ENCODE data around the gene ZBTB5. TPM values are rescaled to one million over a fixed set of nuclear protein-coding genes. Genes with fewer than 3 reads are reported as not detected.

ZBTB5 gene
- total and polyA plus RNA-seq, 2 of the 8 experiments (the other 6 are each of a cell fraction or from before 2014, with no cell fraction given) = 13.3 to 14.5 TPM

- FAIRE-seq = no peak
- H3K9me3 ChIP-seq (ENCODE audit: insufficient read depth in 2 of 2, low read depth in 1 of 2, low read length in 1 of 2) = no peaks in the 10 kb centered on the region
- no peak overlapping the region for H2AFZ ChIP-seq (ENCODE audit: low read length)
- H3K56ac ChIP-seq (replicated peaks; ENCODE audit: insufficient read length, low read depth, low read length) = no peak overlapping the region
- H2BK15ac ChIP-seq (ENCODE audit: low read length) = no peak overlapping the region; the same call in 1 of the 2 replicates
- no peak overlapping the region for H4K8ac ChIP-seq (ENCODE audit: extremely low read depth, insufficient read depth, low read length)
- H4K5ac ChIP-seq (ENCODE audit: insufficient read length, low read depth, low read length) = no peak overlapping the region
- H2BK5ac ChIP-seq (ENCODE audit: low read depth, low read length) = no peak overlapping the region
- peaks cover 0 to 3% of the 10 kb centered on the region in 2 experiments for H4K20me1 ChIP-seq (replicated peaks in 1 of 2; ENCODE audit: control insufficient read depth in 1 of 2, insufficient read depth in 2 of 2, low read length in 2 of 2)
- H3K79me2 ChIP-seq (ENCODE audit: control insufficient read depth in 1 of 2, insufficient read depth in 2 of 2, low read length in 2 of 2) = peaks cover 0 to 16% of the 10 kb centered on the region in 2 experiments; a peak in 2 of 4 replicates
- H3K4me2 ChIP-seq (ENCODE audit: insufficient read depth in 1 of 2, low read depth in 2 of 2, low read length in 2 of 2) = no peak overlapping the region
- H3K9ac ChIP-seq (replicated peaks in 1 of 4; ENCODE audit: extremely low read depth in 1 of 4, low read depth in 3 of 4, low read length in 3 of 4) = no peak overlapping the region
- H3K14ac ChIP-seq (ENCODE audit: insufficient read length) = no peak overlapping the region
- ChIA-PET CTCF (ENCODE audit: partially characterized antibody) (interaction anchor here (0.7 to 2.0 kb wide), 6 partner anchors 8 to 43 kb away, joined by 3 to 9 read pairs (median 3); no protein-coding TSS in a partner anchor), POLR2A (ENCODE audit: partially characterized antibody) (interaction anchor here (1.0 to 2.4 kb wide), 4 partner anchors 11 to 31 kb away, joined by 4 to 7 read pairs (median 6); no protein-coding TSS in a partner anchor)
- H3K27ac ChIP-seq (ENCODE audit: low read depth, low read length) = no peak overlapping the region
- peaks cover 2% of the 10 kb centered on the region; the same call in 1 of the 2 replicates for H3K23me2 ChIP-seq (ENCODE audit: low read depth, low read length)
- DNase-seq (ENCODE audit: low read depth in 1 of 2, low spot score in 2 of 2) = no peak
- no peak overlapping the region for H4K91ac ChIP-seq (replicated peaks; ENCODE audit: insufficient read length, low read length)
- H3K4ac ChIP-seq (replicated peaks; ENCODE audit: insufficient read length, low read depth, low read length) = no peak overlapping the region
- no peak overlapping the region for H3K23ac ChIP-seq (ENCODE audit: insufficient read length)
- peaks cover 2 to 25% (median 16%) of the 10 kb centered on the region in 4 experiments for H3K4me1 ChIP-seq (replicated peaks in 1 of 4; ENCODE audit: control insufficient read depth in 3 of 4, insufficient read depth in 4 of 4, low read length in 3 of 4)
- H3K18ac ChIP-seq (ENCODE audit: extremely low read depth, low read length) = no peak overlapping the region
- H3K4me3 ChIP-seq (ENCODE audit: extremely low read depth in 1 of 4, insufficient read depth in 2 of 4, low read depth in 3 of 4, low read length in 4 of 4) = no peak overlapping the region
- H2BK12ac ChIP-seq (ENCODE audit: low read depth, low read length) = no peak overlapping the region
- peaks cover 11% of the 10 kb centered on the region for H3K79me1 ChIP-seq (ENCODE audit: low read depth, low read length)
- H3K27me3 ChIP-seq (replicated peaks in 1 of 4; ENCODE audit: control insufficient read depth in 3 of 4, extremely low read depth in 1 of 4, insufficient read depth in 3 of 4, low read length in 3 of 4) = no peaks in the 10 kb centered on the region
- TF ChIP-seq BRCA1 (IDR thresholded peaks at IDR 0.05; ENCODE audit: low read depth, low read length) = no peak
- 0 out of 8 replicates have a peak, but pooled peaks cover 0 to 3% (median 0%) of the 10 kb centered on the region in 4 experiments for H3K36me3 ChIP-seq (ENCODE audit: control insufficient read depth in 2 of 4, insufficient read depth in 4 of 4, low read length in 3 of 4)
- H2AK5ac ChIP-seq (ENCODE audit: low read depth, low read length) = no peak overlapping the region
- H2BK120ac ChIP-seq (replicated peaks; ENCODE audit: low read depth, low read length) = no peak overlapping the region
- WGBS, 2 experiments (ENCODE audit: extremely low coverage in 1 of 2, insufficient coverage in 1 of 2, insufficient read length in 1 of 2, insufficient replicate concordance in 2 of 2, low coverage in 1 of 2, low lambda C conversion rate in 2 of 2, missing lambda C conversion rate in 1 of 2) = 85% methylated on average over 5 of the region's 5 CpGs; no CpG with 5 or more reads in 1 of the 2 experiments
- H2BK20ac ChIP-seq (ENCODE audit: low read length) = no peak overlapping the region
These were observed 46.0 kb downstream of the ZBTB5 start for GRCh38 chr9:37419204-37419603.

All from H1 (cell line).